DOHH2 (cell line): Measurements from ENCODE around the gene VPS4A.
"Not testable (repeated sequence)": the region's sequence is repeated elsewhere in the genome, so short reads cannot be mapped to it uniquely, and the experiment has no call there.

ENCODE experiments used
- H3F3A ChIP-seq: fragments of 200-600 bp; sonication (generic), shearing (Covaris generic); 2 replicates; pipeline ENCODE4 v1.6.0; 2016; ENCODE audit warnings: antibody characterized with exemption, mild to moderate bottlenecking; ENCODE audit not compliant: control insufficient read depth, insufficient read depth
- H3K27ac ChIP-seq: fragments of 200-600 bp; sonication (generic); 2 replicates; pipeline ENCODE4 v1.5.1; 2014; ENCODE audit warnings: low read depth, mild to moderate bottlenecking, low read length, moderate library complexity
- H3K27me3 ChIP-seq: fragments of 200-600 bp; sonication (generic); 2 replicates; pipeline ENCODE4 v1.6.1; 2014; ENCODE audit warnings: mild to moderate bottlenecking, low read length, mixed read lengths; ENCODE audit not compliant: control insufficient read depth
- H3K36me3 ChIP-seq: fragments of 200-600 bp; sonication (generic); 2 replicates; pipeline ENCODE4 v1.6.1; 2014; ENCODE audit warnings: mild to moderate bottlenecking, low read length, moderate library complexity, mixed read lengths; ENCODE audit not compliant: control insufficient read depth
- H3K4me1 ChIP-seq: fragments of 200-600 bp; sonication (generic); 2 replicates; pipeline ENCODE4 v1.6.1; 2014; ENCODE audit warnings: mild to moderate bottlenecking, low read length, mixed read lengths; ENCODE audit not compliant: control insufficient read depth
- H3K4me2 ChIP-seq: fragments of 200-600 bp; sonication (generic); 2 replicates; pipeline ENCODE4 v1.6.0; 2014; ENCODE audit warnings: mild to moderate bottlenecking, low read length, moderate library complexity
- H3K4me3 ChIP-seq: fragments of 200-600 bp; sonication (generic); 2 replicates; pipeline ENCODE4 v1.5.1; 2014; ENCODE audit warnings: mild to moderate bottlenecking, low read length, mixed read lengths
- H3K79me2 ChIP-seq: fragments of 200-600 bp; sonication (generic); 2 replicates; pipeline ENCODE4 v1.6.1; 2014; ENCODE audit warnings: mild to moderate bottlenecking, low read length, mixed read lengths; ENCODE audit not compliant: control insufficient read depth
- H3K9me2 ChIP-seq: fragments of 200-600 bp; sonication (generic); replicated peaks from 2 replicates; pipeline ENCODE4 v1.6.1; 2014; ENCODE audit warnings: mild to moderate bottlenecking, low read length, mixed read lengths; ENCODE audit not compliant: control insufficient read depth
- H3K9me3 ChIP-seq: fragments of 200-600 bp; sonication (generic); 2 replicates; pipeline ENCODE4 v1.6.1; 2014; ENCODE audit warnings: antibody characterized with exemption, low read length, mixed read lengths; ENCODE audit not compliant: control insufficient read depth, insufficient read depth
- H4K20me1 ChIP-seq: fragments of 200-600 bp; sonication (generic); 2 replicates; pipeline ENCODE4 v1.6.0; 2014; ENCODE audit warnings: low read depth, mild to moderate bottlenecking, antibody characterized with exemption, low read length, moderate library complexity; ENCODE audit not compliant: control insufficient read depth, insufficient read depth
- CTCF ChIP-seq: fragments of 200-600 bp; sonication (generic); IDR thresholded peaks from one replicate; pipeline ENCODE4 v1.5.1; 2014; ENCODE audit warnings: antibody characterized with exemption, mild to moderate bottlenecking, low read depth, low read length; ENCODE audit not compliant: poor library complexity, severe bottlenecking
- EZH2phosphoT487 ChIP-seq: fragments of 200-600 bp; sonication (generic); IDR thresholded peaks from 2 replicates; pipeline ENCODE4 v1.6.1; 2017; ENCODE audit warnings: borderline replicate concordance, mild to moderate bottlenecking, antibody characterized with exemption, low read length, moderate library complexity, mixed read lengths

Gene VPS4A

GRCh38 chr16:69350536-69351133, 39.5 kb downstream of the VPS4A start:
- no peaks in the 10 kb centered on the region for H3K9me3 ChIP-seq
- no peaks in the 10 kb centered on the region for H3K27me3 ChIP-seq
- H3K9me2 ChIP-seq, result no peaks in the 10 kb centered on the region
- H3K79me2 ChIP-seq, result no peaks in the 10 kb centered on the region
- peaks cover 16% of the 10 kb centered on the region for H3F3A ChIP-seq
- TF ChIP-seq CTCF (no peak), EZH2phosphoT487 (no peak)
- H3K27ac ChIP-seq, result no peak overlapping the region
- H3K4me1 ChIP-seq, result peaks cover 8% of the 10 kb centered on the region
- peaks cover 40% of the 10 kb centered on the region for H3K36me3 ChIP-seq
- no peaks in the 10 kb centered on the region; the same call in 1 of the 2 replicates for H4K20me1 ChIP-seq
- H3K4me3 ChIP-seq, result no peak overlapping the region
- no peak overlapping the region for H3K4me2 ChIP-seq

- H3K9me3 ChIP-seq, result no peaks in the 10 kb centered on the region
- no peak within 1 kb of the TSS for H3K27ac ChIP-seq
- TF ChIP-seq EZH2phosphoT487 (no peak), CTCF (no peak)
- peaks cover under 1% of the 10 kb centered on the region; the same call in 1 of the 2 replicates for H3K4me1 ChIP-seq
- H3K9me2 ChIP-seq, result no peaks in the 10 kb centered on the region
- H3K36me3 ChIP-seq, result peaks cover 40% of the 10 kb centered on the region
- peaks cover 9% of the 10 kb centered on the region for H3F3A ChIP-seq
- no peaks in the 10 kb centered on the region for H4K20me1 ChIP-seq
- H3K4me3 ChIP-seq, result no peak within 1 kb of the TSS
- H3K27me3 ChIP-seq, result no peaks in the 10 kb centered on the region
- H3K4me2 ChIP-seq, result no peak within 1 kb of the TSS
- no peaks in the 10 kb centered on the region for H3K79me2 ChIP-seq
Measured at GRCh38 chr16:69351309-69352027, 40.3 kb downstream of the VPS4A start, which contains the start of gene TMED6. Gene TMED6 (minus strand): TSS chr16:69351786. CDS start chr16:69351753, 33 bp downstream.

GRCh38 chr16:69360070-69360469, 48.9 kb downstream of the VPS4A start:
- peaks cover 59% of the 10 kb centered on the region for H3K4me1 ChIP-seq
- H3K79me2 ChIP-seq, result peaks cover 13% of the 10 kb centered on the region
- H3K4me2 ChIP-seq, H3K4me3 ChIP-seq, H3K9me3 ChIP-seq, H3K9me2 ChIP-seq, H4K20me1 ChIP-seq, H3K27ac ChIP-seq, H3K27me3 ChIP-seq: not testable (repeated sequence)
- H3K36me3 ChIP-seq, result peaks cover 66% of the 10 kb centered on the region
- H3F3A ChIP-seq, result peaks cover 13% of the 10 kb centered on the region

- H3K36me3 ChIP-seq, result peaks cover 74% of the 10 kb centered on the region
- no peak overlapping the region for H3K4me2 ChIP-seq
- H3K4me3 ChIP-seq, result no peak overlapping the region
- peaks cover 51% of the 10 kb centered on the region for H3K4me1 ChIP-seq
- peaks cover 16% of the 10 kb centered on the region for H3F3A ChIP-seq
- no peaks in the 10 kb centered on the region for H4K20me1 ChIP-seq
- no peaks in the 10 kb centered on the region for H3K9me2 ChIP-seq
- H3K27ac ChIP-seq, result no peak overlapping the region
- H3K27me3 ChIP-seq, result no peaks in the 10 kb centered on the region
- no peak for TF ChIP-seq CTCF
- no peak for TF ChIP-seq EZH2phosphoT487
- H3K79me2 ChIP-seq, result peaks cover 29% of the 10 kb centered on the region
- no peaks in the 10 kb centered on the region for H3K9me3 ChIP-seq
Measured at GRCh38 chr16:69363281-69363717, 52.1 kb downstream of the VPS4A start.
